ENCODE data around the gene CHD1.

CHD1 gene

GRCh38 chr5:98899456-98899855, 29.4 kb downstream of the CHD1 start:
- no peak for DNase-seq (ENCODE audit: low spot score)

- no peak for DNase-seq (ENCODE audit: low spot score)
Measured at GRCh38 chr5:98898743-98899142, 30.1 kb downstream of the CHD1 start.

- DNase-seq (ENCODE audit: low spot score): no peak
Measured at GRCh38 chr5:98891591-98891990, 37.2 kb downstream of the CHD1 start.

GRCh38 chr5:98880598-98880997, 48.2 kb downstream of the CHD1 start:
- DNase-seq (ENCODE audit: low spot score): no peak

- DNase-seq (ENCODE audit: low spot score): no peak
Measured at GRCh38 chr5:98880151-98880550, 48.7 kb downstream of the CHD1 start.

- DNase-seq (ENCODE audit: low spot score): no peak
Measured at GRCh38 chr5:98877600-98877999, 51.2 kb downstream of the CHD1 start.

GRCh38 chr5:98872674-98873073, 56.1 kb downstream of the CHD1 start:
- DNase-seq (ENCODE audit: low spot score): no peak

- DNase-seq (ENCODE audit: low spot score): no peak
Measured at GRCh38 chr5:98865690-98866089, 63.1 kb downstream of the CHD1 start.

GRCh38 chr5:98847054-98847453, 81.8 kb downstream of the CHD1 start:
- DNase-seq (ENCODE audit: low spot score): no peak

GRCh38 chr5:98846520-98846919, 82.3 kb downstream of the CHD1 start:
- no peak for DNase-seq (ENCODE audit: low spot score)

GRCh38 chr5:98845878-98846277, 82.9 kb downstream of the CHD1 start:
- no peak for DNase-seq (ENCODE audit: low spot score)

GRCh38 chr5:98844865-98845264, 83.9 kb downstream of the CHD1 start:
- DNase-seq (ENCODE audit: low spot score): no peak

GRCh38 chr5:98843481-98843880, 85.3 kb downstream of the CHD1 start:
- DNase-seq (ENCODE audit: low spot score): no peak

- DNase-seq (ENCODE audit: low spot score): no peak
Measured at GRCh38 chr5:98840946-98841345, 87.9 kb downstream of the CHD1 start.

GRCh38 chr5:98839469-98840383, 89.1 kb downstream of the CHD1 start:
- DNase-seq (ENCODE audit: low spot score): peak; percentile 29

- no peak for DNase-seq (ENCODE audit: low spot score)
Measured at GRCh38 chr5:98836175-98836574, 92.6 kb downstream of the CHD1 start.

- no peak for DNase-seq (ENCODE audit: low spot score)
Measured at GRCh38 chr5:98827588-98828284, 101.1 kb downstream of the CHD1 start.

- peak; percentile 49 for DNase-seq (ENCODE audit: low spot score)
Measured at GRCh38 chr5:98827161-98827560, 101.6 kb downstream of the CHD1 start.

GRCh38 chr5:98825582-98826375, 103.0 kb downstream of the CHD1 start:
- no peak for DNase-seq (ENCODE audit: low spot score)

GRCh38 chr5:98816582-98817222, 112.1 kb downstream of the CHD1 start:
- no peak for DNase-seq (ENCODE audit: low spot score)

- DNase-seq (ENCODE audit: low spot score): no peak
Measured at GRCh38 chr5:98813755-98814154, 115.1 kb downstream of the CHD1 start.

GRCh38 chr5:98810206-98810605, 118.6 kb downstream of the CHD1 start:
- no peak for DNase-seq (ENCODE audit: low spot score)

Data from D341Med (cell line).